Lower leg skin (tissue), 3 donors: ENCODE measurements around the gene DPP6.

Experiments used
- POLR2A ChIP-seq, 2 donors: fragments of 450-650 bp; IDR thresholded peaks; one replicate each; pipeline ENCODE4 v1.6.1; 2016 to 2017; ENCODE audit warnings: antibody characterized with exemption in 2 of 2, mild to moderate bottlenecking in 1 of 2, moderate library complexity in 1 of 2
- TF ChIP-seq, protein P1 (sequence below), 3 donors: fragments of 450-650 bp; IDR thresholded peaks; one replicate each; pipeline ENCODE4 v1.5.1; 2016; ENCODE audit warnings: antibody characterized with exemption in 3 of 3, mild to moderate bottlenecking in 3 of 3, moderate library complexity in 2 of 3

DNA sequence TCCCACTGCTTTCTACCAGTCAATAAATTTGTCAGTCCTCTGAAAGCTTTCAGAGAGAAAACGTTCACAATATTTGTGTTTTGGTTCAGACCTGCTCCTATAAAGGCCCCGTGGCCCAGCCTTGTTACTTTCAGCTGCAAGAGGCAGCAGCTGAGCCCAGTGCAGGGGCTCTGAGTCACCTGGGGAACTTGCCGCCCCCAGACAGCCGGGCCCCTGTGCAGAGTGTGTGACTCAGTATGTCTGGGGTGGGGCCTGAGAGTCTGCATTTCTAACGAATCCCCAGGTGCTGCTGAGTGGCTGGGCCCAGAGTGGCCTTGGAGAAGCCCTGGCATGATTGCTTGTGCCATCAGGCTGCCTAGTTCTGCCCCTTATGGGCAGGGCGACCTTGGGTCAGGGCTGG, 647.2 kb downstream of the DPP6 start:
- TF ChIP-seq, protein P1, sequence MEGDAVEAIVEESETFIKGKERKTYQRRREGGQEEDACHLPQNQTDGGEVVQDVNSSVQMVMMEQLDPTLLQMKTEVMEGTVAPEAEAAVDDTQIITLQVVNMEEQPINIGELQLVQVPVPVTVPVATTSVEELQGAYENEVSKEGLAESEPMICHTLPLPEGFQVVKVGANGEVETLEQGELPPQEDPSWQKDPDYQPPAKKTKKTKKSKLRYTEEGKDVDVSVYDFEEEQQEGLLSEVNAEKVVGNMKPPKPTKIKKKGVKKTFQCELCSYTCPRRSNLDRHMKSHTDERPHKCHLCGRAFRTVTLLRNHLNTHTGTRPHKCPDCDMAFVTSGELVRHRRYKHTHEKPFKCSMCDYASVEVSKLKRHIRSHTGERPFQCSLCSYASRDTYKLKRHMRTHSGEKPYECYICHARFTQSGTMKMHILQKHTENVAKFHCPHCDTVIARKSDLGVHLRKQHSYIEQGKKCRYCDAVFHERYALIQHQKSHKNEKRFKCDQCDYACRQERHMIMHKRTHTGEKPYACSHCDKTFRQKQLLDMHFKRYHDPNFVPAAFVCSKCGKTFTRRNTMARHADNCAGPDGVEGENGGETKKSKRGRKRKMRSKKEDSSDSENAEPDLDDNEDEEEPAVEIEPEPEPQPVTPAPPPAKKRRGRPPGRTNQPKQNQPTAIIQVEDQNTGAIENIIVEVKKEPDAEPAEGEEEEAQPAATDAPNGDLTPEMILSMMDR (IDR thresholded peaks at IDR 0.05) = no peak
- TF ChIP-seq POLR2A (IDR thresholded peaks at IDR 0.05) = no peak
